NCI-H146 treated with DMSO at 0.1 percent for 48 hours (cell line): Measurements from ENCODE around the gene RPAP3.

ENCODE experiments used
- DNase-seq: peaks from one replicate; lab custom pipeline; 2025; ENCODE audit not compliant: unreplicated experiment; lab: John Stamatoyannopoulos, UW

Gene RPAP3

DNA sequence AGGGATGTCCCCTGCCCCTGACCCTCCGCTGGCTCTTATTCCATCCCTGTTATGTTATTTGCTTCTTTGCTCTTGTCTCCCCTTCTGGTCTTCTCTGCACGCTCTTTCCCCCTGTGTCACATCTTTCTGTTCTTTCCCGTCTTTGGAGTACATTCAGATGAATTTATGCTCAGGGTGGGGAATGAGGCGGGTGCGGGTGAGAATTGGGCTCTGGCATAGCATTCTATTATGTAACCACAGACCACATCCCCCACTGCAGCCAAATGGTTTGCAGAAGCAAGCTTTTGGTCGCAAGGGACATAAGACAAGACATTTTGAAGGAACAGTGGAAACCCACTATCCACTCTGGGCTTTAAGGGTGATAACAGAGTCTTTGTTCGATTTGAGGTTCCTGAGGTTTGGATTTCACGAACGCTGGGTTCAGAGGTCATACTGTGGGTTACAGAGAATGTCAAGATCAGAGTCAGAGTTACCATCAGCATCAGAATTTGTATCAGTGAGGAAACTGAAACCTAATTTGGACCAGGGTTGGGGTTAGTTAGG, 15.7 kb upstream of the RPAP3 start:
- DNase-seq, result no peak

DNA sequence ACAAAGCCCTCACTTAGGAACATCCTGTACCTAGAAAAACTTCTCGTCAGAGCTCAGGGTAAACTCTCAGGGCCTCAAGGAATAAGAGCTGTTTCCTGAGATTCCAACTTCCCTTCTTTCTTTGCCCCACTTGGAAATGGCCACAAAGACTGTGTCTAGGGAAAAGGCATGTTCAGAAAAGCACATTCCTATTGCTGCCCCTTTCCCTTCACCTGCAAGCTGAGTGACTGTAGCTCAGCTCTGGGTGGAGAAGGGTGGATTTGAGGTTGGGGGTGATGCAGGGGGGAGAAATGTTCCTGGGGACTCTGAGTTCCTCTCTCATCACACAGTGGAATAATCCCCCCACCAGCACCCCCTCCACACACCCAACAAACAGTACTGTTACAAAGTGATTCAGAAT, 12.7 kb upstream of the RPAP3 start:
- no peak for DNase-seq

- peak; percentile 58 for DNase-seq
These were observed 11.8 kb upstream of the RPAP3 start for GRCh38 chr12:47717443-47718193.

- no peak for DNase-seq
These were observed 11.2 kb upstream of the RPAP3 start for GRCh38 chr12:47717046-47717442.

DNA sequence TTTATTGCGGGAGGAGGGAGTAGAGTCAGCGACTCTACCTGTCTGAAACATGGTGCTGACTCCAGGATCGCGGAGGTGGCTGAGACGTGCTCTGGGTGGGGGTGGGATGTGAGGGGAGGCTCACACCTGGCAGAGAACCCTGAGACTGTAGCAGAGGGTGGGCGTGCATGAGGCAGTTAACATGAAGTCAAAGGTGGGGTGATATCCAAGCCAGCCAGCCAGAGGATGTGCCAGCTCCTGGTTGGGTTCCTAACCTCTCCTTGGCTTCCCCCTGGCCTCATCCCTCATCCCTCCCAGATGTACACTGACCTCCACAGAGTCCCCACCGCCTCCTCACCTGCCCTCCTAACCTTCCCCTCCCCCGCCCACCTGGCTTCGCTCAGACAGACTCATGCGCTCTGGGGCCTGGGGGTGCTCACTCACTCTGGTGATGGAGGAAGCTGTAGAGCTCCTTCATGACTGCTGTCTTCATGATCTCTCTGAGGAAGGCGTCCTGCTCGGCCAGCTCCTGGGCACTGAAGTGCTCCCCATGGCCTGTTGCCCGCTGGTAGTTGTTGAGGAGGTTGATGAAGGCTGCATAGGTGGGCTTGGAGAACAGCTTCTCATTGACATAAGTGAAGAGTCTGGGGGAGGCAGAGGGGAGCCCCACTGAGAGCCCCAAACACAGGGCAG, 10.2 kb upstream of the RPAP3 start:
- no peak for DNase-seq

DNA sequence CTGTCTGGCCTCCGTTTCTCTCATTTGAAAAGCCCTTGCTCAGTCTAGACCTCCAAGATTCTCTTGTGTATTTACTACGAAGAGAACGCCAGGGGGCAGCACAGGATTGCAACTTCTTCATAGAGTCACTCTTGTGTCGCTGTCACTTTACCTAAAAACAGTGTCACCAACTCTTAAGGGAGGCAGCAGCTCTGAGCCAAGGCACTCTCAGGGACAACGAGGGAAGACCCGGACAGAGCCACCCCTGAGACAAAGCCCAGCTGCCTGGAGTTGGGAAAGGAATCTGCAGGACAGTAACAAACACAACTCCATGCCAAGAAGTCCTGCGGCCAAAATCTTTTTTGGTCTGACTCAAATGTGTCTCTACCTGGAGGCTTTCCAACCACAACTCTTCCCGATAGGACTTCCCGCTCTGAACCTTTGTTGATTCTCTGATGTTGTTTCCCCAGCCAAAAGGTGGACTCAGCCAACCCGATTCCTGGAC, 9.6 kb upstream of the RPAP3 start:
- peak; percentile 69 for DNase-seq

- no peak for DNase-seq
These were observed 9.1 kb upstream of the RPAP3 start for GRCh38 chr12:47714826-47715386.

DNA sequence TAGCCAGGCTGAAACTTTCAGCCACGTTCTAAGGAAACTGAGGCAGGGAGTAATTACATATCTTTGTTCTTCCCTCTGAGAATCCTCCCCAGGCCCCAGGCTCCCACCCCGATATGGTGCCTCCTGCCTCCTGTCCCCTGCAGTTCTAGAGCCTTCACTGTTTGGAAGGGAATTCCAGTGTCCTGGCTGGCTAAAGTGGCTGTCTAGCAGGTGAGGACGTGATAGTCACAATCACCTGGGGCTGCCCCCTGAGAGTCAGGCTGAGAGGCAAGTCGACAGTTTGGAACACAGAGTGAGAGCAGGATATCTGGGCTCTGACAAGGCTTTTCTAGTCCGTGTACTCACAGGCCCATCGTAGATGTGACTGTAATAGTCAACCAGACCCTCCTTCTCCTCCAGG, 6.3 kb upstream of the RPAP3 start:
- DNase-seq, result no peak

GRCh38 chr12:47711448-47711847, 5.6 kb upstream of the RPAP3 start:
- DNase-seq, result no peak

DNA sequence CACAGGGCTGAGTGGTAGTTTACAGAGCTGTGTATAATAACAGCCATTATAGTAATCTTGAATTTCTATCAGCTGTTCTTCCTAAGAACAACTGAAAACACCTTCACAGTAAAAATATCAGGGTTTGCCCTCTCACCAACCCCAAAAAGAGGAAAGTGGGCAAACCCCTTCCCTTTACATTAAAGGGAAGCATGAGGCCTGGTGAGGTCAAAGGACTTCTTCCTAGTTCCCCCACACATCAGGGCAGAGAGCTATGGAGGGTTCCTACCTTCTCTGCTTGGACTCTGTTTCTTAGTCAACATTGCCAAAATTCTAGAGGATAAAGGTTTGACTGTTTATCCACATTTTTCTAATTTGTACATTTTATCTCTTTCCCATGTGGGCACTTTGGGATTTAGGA, 4.4 kb upstream of the RPAP3 start:
- DNase-seq, result no peak

- DNase-seq, result no peak
These were observed 3.8 kb upstream of the RPAP3 start for GRCh38 chr12:47709671-47710070.

- no peak for DNase-seq
These were observed 3.4 kb upstream of the RPAP3 start for GRCh38 chr12:47709237-47709636.

DNA sequence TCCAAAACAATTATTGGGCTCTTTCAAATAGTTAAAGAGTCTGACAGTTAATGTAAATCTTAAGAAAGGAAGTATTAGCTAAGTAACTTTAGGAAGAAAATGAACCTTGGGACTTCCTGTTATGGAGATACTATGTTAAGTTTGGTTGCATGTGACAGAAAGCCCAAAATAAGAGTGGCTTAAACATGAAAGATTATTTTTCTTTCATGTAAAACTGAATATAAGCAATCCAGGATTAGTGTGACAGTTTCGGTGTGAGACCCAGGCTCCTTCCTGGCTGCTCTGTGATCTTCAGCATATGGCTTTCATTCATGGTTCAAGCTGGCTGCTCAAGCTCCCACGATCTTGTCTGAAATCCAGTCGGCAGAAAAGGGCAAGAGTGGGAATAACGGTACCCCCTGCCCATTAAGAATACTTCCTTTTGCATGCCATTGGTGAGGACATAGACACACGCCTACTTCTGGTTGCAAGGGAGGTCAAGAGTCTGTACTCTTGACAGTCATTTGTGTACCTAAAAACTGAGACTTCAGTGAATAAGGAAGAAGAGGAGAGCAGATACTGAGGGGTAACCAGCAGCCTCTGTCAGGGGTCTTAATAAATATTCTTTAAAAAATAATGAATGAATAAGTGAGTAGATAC, 2.2 kb upstream of the RPAP3 start:
- DNase-seq, result no peak

DNA sequence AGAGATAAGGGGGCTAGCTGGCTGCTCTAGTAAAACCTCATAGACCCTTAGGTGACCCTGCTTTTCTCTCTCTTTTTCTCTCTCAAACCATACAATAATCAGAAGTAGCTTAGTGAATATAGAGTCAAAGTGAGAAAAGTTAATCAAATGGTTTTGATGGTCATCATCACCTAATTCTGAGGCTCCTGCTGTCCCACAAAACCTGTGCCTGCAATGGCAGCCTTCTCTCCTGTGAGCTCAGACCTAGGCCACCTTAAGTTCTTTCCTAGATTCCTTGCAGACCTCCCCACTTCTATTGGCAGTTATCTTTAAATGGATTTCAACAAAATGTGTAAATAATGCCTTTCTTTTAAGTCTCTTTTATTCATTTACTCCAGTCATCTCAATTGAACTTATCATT, 1.5 kb upstream of the RPAP3 start:
- no peak for DNase-seq

- no peak for DNase-seq
These were observed 633 bp downstream of the RPAP3 start for GRCh38 chr12:47705229-47705565.

- no peak for DNase-seq
These were observed 1.1 kb downstream of the RPAP3 start for GRCh38 chr12:47704719-47705118.

GRCh38 chr12:47700263-47700662, 5.6 kb downstream of the RPAP3 start:
- DNase-seq, result no peak

- DNase-seq, result no peak
These were observed 7.2 kb downstream of the RPAP3 start for GRCh38 chr12:47698631-47699030.

- no peak for DNase-seq
These were observed 7.8 kb downstream of the RPAP3 start for GRCh38 chr12:47698055-47698454.

DNA sequence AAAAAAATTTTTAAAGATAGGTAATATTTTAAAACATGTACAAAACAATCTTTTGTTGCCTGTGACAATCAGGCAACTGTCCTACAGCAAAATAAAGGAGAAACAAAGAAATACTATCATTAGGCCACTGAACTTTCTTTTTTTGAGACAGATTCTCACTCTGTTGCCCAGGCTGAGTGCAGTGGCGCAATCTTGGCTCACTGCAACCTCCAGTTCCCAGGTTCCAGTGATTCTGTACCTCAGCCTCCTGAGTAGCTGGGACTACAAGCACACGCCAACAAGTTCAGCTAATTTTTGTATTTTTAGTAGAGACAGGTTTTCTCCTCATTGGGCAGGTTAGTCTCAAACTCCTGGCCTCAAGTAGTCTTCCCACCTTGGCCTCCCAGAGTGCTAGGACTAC, 16.6 kb downstream of the RPAP3 start:
- DNase-seq, result no peak

- no peak for DNase-seq
These were observed 18.2 kb downstream of the RPAP3 start for GRCh38 chr12:47687636-47688035.
